K562 (cell line): ENCODE data around the gene FTH1. TPM values are rescaled to one million over a fixed set of nuclear protein-coding genes. Genes with fewer than 3 reads are reported as not detected.

ENCODE experiments used
- ASH1L ChIP-seq: fragments of 450-650 bp; IDR thresholded peaks from 2 replicates; pipeline ENCODE4 v1.6.1; 2018; ENCODE audit warnings: borderline replicate concordance, mild to moderate bottlenecking, low read depth; ENCODE audit not compliant: partially characterized antibody
- BRF1 ChIP-seq: IDR thresholded peaks from 3 replicates; pipeline ENCODE4 v1.6.1; 2011; ENCODE audit warnings: borderline replicate concordance, mild to moderate bottlenecking; ENCODE audit not compliant: insufficient read length; ENCODE audit errors: extremely low read depth
- CBX3 ChIP-seq, 2 experiments: IDR thresholded peaks; 1 replicate in 1 of 2; 2 replicates in 1 of 2; pipeline ENCODE4 v1.6.1; 2012; ENCODE audit warnings: inconsistent platforms in 2 of 2, low read length in 2 of 2, borderline replicate concordance in 1 of 2, control low read depth in 1 of 2
- CBX5 ChIP-seq: IDR thresholded peaks from 2 replicates; pipeline ENCODE4 v1.6.1; 2014; ENCODE audit warnings: low read depth, borderline replicate concordance
- CC2D1A ChIP-seq: fragments of 450-650 bp; IDR thresholded peaks from 2 replicates; pipeline ENCODE4 v1.6.1; 2017; ENCODE audit warnings: mild to moderate bottlenecking
- DLX4 ChIP-seq: fragments of 250-450 bp; sonication (Bioruptor Pico); IDR thresholded peaks from 2 replicates; pipeline ENCODE4 v1.6.1; 2021; ENCODE audit warnings: mild to moderate bottlenecking
- GATA2 ChIP-seq: sonication (generic); formaldehyde crosslinking; IDR thresholded peaks from 2 replicates; pipeline ENCODE4 v1.4.0; 2020; ENCODE audit warnings: mild to moderate bottlenecking, missing genetic modification reagents
- PHF20 ChIP-seq: fragments of 450-650 bp; IDR thresholded peaks from 2 replicates; pipeline ENCODE4 v1.6.1; 2018; ENCODE audit not compliant: partially characterized antibody
- RBM34 ChIP-seq: fragments of 200-400 bp; formaldehyde crosslinking; IDR thresholded peaks from 2 replicates; pipeline ENCODE4 v1.6.1; 2018; ENCODE audit warnings: low read length, borderline replicate concordance; ENCODE audit not compliant: insufficient read depth
- RFX1 ChIP-seq: fragments of 450-650 bp; IDR thresholded peaks from 2 replicates; pipeline ENCODE4 v1.6.1; 2016; ENCODE audit warnings: mild to moderate bottlenecking, moderate library complexity
- SNAPC5 ChIP-seq: fragments of 250-450 bp; sonication (Bioruptor Pico); IDR thresholded peaks from 2 replicates; pipeline ENCODE4 v1.8.0; 2021; ENCODE audit warnings: moderate library complexity, mild to moderate bottlenecking, inconsistent platforms
- SREBF2 ChIP-seq: sonication (generic); formaldehyde crosslinking; IDR thresholded peaks from 2 replicates; pipeline ENCODE4 v1.4.0; 2020; ENCODE audit warnings: mild to moderate bottlenecking, missing genetic modification reagents
- SRF ChIP-seq, 2 experiments: fragments of 250-450, 450-650 bp in 1 of 2; sonication (Bioruptor Pico) in 1 of 2; sonication (generic) in 1 of 2; formaldehyde crosslinking; IDR thresholded peaks; 2 replicates each; pipeline versions ENCODE4 v1.5.0 to v1.5.1; 2020 to 2022; ENCODE audit warnings: mild to moderate bottlenecking in 1 of 2, missing genetic modification reagents in 1 of 2
- SRSF9 ChIP-seq: fragments of 200-400 bp; formaldehyde crosslinking; IDR thresholded peaks from 2 replicates; pipeline ENCODE4 v1.6.1; 2017; ENCODE audit warnings: low read depth, low read length, borderline replicate concordance
- TBP ChIP-seq: optimal IDR thresholded peaks from 2 replicates; pipeline ENCODE3; 2011; ENCODE audit warnings: low read depth, low read length, improper control_type of control experiment
- ZBTB1 ChIP-seq: sonication (generic); formaldehyde crosslinking; IDR thresholded peaks from 2 replicates; pipeline ENCODE4 v1.8.1; 2023; ENCODE audit warnings: missing genetic modification reagents, low read depth, mild to moderate bottlenecking, borderline replicate concordance
- ZBTB9 ChIP-seq: fragments of 450-650 bp; formaldehyde crosslinking; IDR thresholded peaks from 2 replicates; pipeline ENCODE4 v1.4.0; 2020; ENCODE audit warnings: mild to moderate bottlenecking, moderate library complexity
- ZNF311 ChIP-seq: fragments of 250-450 bp; sonication (Bioruptor Pico); IDR thresholded peaks from 2 replicates; pipeline ENCODE4 v1.4.0; 2020; ENCODE audit warnings: mild to moderate bottlenecking, moderate library complexity
- ZNF444 ChIP-seq: fragments of 250-450 bp; sonication (Bioruptor Pico); IDR thresholded peaks from 2 replicates; pipeline ENCODE4 v1.4.0; 2020; ENCODE audit warnings: mild to moderate bottlenecking, moderate library complexity
- ZNF57 ChIP-seq: fragments of 450-650 bp; formaldehyde crosslinking; IDR thresholded peaks from 2 replicates; pipeline ENCODE4 v1.4.0; 2020; ENCODE audit warnings: mild to moderate bottlenecking, moderate library complexity
- polyA plus RNA-seq, 8 experiments: library from polyadenylated mRNA; depleted of rRNA in 4 of 8; stranded (reverse) in 5 of 8; unstranded in 3 of 8; fragments of >200 nt; fragmentation: Nextera tagmentation in 2 of 8; fragmentation: Illumina TruSeq in 1 of 8; extraction: Ambion mirVana in 2 of 8; extraction: Trizol in 1 of 8; gene quantifications; 2 replicates each; pipeline versions ENCODE4 v1.2.1 to v1.2.3, GENCODE V29; 2011 to 2014; ENCODE audit warnings: inconsistent platforms in 1 of 8, missing spikeins in 1 of 8
- total RNA-seq, 7 experiments: library from RNA; depleted of rRNA in 6 of 7; stranded (reverse); fragments of >200 nt in 6 of 7; fragmentation: Illumina TruSeq in 2 of 7; extraction: Trizol in 2 of 7; gene quantifications; 2 replicates each; pipeline versions ENCODE4 v1.2.1 to v1.2.3, GENCODE V29; 2011 to 2021; ENCODE audit warnings: low replicate concordance in 1 of 7
- TF ChIP-seq, protein P1 (sequence below): fragments of 250-450 bp; sonication (Bioruptor Pico); IDR thresholded peaks from 2 replicates; pipeline ENCODE4 v1.5.1; 2021; ENCODE audit warnings: mild to moderate bottlenecking
- TF ChIP-seq, protein P2 (sequence below), 2 experiments: fragments of 450-650 bp; conservative IDR thresholded peaks; 2 replicates each; pipeline ENCODE4 v1.6.1; 2017; ENCODE audit warnings: mild to moderate bottlenecking in 2 of 2, moderate library complexity in 2 of 2

FTH1 gene
- total and polyA plus RNA-seq, 9 of the 15 experiments (the other 6 are each of a cell fraction or from before 2014, with no cell fraction given) = 370 to 3,146 (median 802) TPM

- TF ChIP-seq, protein P1, sequence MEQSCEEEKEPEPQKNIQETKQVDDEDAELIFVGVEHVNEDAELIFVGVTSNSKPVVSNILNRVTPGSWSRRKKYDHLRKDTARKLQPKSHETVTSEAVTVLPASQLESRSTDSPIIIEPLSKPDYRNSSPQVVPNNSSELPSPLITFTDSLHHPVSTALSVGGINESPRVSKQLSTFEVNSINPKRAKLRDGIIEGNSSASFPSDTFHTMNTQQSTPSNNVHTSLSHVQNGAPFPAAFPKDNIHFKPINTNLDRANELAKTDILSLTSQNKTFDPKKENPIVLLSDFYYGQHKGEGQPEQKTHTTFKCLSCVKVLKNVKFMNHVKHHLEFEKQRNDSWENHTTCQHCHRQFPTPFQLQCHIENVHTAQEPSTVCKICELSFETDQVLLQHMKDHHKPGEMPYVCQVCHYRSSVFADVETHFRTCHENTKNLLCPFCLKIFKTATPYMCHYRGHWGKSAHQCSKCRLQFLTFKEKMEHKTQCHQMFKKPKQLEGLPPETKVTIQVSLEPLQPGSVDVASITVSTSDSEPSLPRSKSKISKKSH = no peak
- TF ChIP-seq SREBF2 (no peak), ASH1L (no peak), ZNF444 (CRISPR knock-in tag) (no peak), ZNF57 (no peak), GATA2 (CRISPR knock-in tag) (no peak; the same call in 1 of the 2 replicates), RBM34 (no peak), CBX3 (IDR thresholded peaks at IDR 0.05; ENCODE audit: borderline replicate concordance in 1 of 2, low read length in 2 of 2) (no peak), SRSF9 (no peak), ZNF311 (CRISPR knock-in tag) (no peak), DLX4 (CRISPR knock-in tag) (no peak), CBX5 (no peak), TBP (no peak), PHF20 (no peak), SRF (CRISPR knock-in tag; IDR thresholded peaks at IDR 0.05) (no peak), SNAPC5 (CRISPR knock-in tag) (no peak), RFX1 (no peak), ZBTB1 (CRISPR knock-in tag) (no peak), CC2D1A (no peak), ZBTB9 (CRISPR knock-in tag) (no peak), BRF1 (no peak)
- TF ChIP-seq, protein P2, sequence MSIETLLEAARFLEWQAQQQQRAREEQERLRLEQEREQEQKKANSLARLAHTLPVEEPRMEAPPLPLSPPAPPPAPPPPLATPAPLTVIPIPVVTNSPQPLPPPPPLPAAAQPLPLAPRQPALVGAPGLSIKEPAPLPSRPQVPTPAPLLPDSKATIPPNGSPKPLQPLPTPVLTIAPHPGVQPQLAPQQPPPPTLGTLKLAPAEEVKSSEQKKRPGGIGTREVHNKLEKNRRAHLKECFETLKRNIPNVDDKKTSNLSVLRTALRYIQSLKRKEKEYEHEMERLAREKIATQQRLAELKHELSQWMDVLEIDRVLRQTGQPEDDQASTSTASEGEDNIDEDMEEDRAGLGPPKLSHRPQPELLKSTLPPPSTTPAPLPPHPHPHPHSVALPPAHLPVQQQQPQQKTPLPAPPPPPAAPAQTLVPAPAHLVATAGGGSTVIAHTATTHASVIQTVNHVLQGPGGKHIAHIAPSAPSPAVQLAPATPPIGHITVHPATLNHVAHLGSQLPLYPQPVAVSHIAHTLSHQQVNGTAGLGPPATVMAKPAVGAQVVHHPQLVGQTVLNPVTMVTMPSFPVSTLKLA (conservative IDR thresholded peaks at IDR 0.05) = 0 out of 4 replicates have a peak, but pooled peaks of 1 of the 2 experiments have one; percentile 25
Measured at GRCh38 chr11:61959114-61959513, 8.3 kb downstream of the FTH1 start (continued).
